Hepatocyte (in vitro differentiated cells): ENCODE results near the gene KLHL3. TPM values are rescaled to one million over a fixed set of nuclear protein-coding genes. Genes with fewer than 3 reads are reported as not detected.

ENCODE experiments used
- DNase-seq: peaks from one replicate; pipeline ENCODE4 v3.0.0-alpha.2; 2016; ENCODE audit warnings: low spot score
- H2AFZ ChIP-seq: fragments of 200-600 bp; sonication (generic); 2 replicates; pipeline ENCODE4 v1.6.0; 2016; ENCODE audit warnings: antibody characterized with exemption, mild to moderate bottlenecking
- H3K27ac ChIP-seq: fragments of 200-600 bp; sonication (generic); 2 replicates; pipeline ENCODE4 v1.5.1; 2016; ENCODE audit warnings: mild to moderate bottlenecking
- H3K27me3 ChIP-seq: fragments of 200-600 bp; sonication (generic); 2 replicates; pipeline ENCODE4 v1.6.1; 2016
- H3K36me3 ChIP-seq: fragments of 200-600 bp; sonication (generic); replicated peaks from 2 replicates; pipeline ENCODE4 v1.5.1; 2016; ENCODE audit warnings: low read depth; ENCODE audit not compliant: insufficient read depth
- H3K4me1 ChIP-seq: fragments of 200-600 bp; sonication (generic); 2 replicates; pipeline ENCODE4 v1.5.1; 2016; ENCODE audit warnings: mild to moderate bottlenecking, moderate library complexity; ENCODE audit not compliant: insufficient read depth
- H3K4me2 ChIP-seq: fragments of 200-600 bp; sonication (generic); 2 replicates; pipeline ENCODE4 v1.6.0; 2016
- H3K4me3 ChIP-seq: fragments of 200-600 bp; sonication (generic); 2 replicates; pipeline ENCODE4 v1.5.1; 2016; ENCODE audit warnings: mild to moderate bottlenecking
- H3K79me2 ChIP-seq: fragments of 200-600 bp; sonication (generic); 2 replicates; pipeline ENCODE4 v1.6.0; 2017; ENCODE audit warnings: mild to moderate bottlenecking
- H3K9me2 ChIP-seq: fragments of 200-600 bp; sonication (generic); replicated peaks from 2 replicates; pipeline ENCODE4 v1.6.0; 2017; ENCODE audit warnings: mild to moderate bottlenecking; ENCODE audit not compliant: insufficient read depth
- H3K9me3 ChIP-seq: fragments of 200-600 bp; sonication (generic); 2 replicates; pipeline ENCODE4 v1.5.1; 2016; ENCODE audit warnings: low read depth, mild to moderate bottlenecking
- H4K20me1 ChIP-seq: fragments of 200-600 bp; sonication (generic); 2 replicates; pipeline ENCODE4 v1.6.0; 2016; ENCODE audit warnings: mild to moderate bottlenecking; ENCODE audit not compliant: insufficient read depth, poor library complexity, severe bottlenecking
- CTCF ChIP-seq: fragments of 200-600 bp; sonication (generic); IDR thresholded peaks from 2 replicates; pipeline ENCODE4 v1.5.1; 2016; ENCODE audit warnings: antibody characterized with exemption, mild to moderate bottlenecking; ENCODE audit not compliant: poor library complexity
- EZH2 ChIP-seq: fragments of 200-600 bp; sonication (generic); IDR thresholded peaks from 2 replicates; pipeline ENCODE4 v1.6.1; 2016; ENCODE audit warnings: antibody characterized with exemption, mild to moderate bottlenecking, borderline replicate concordance
- EZH2phosphoT487 ChIP-seq: fragments of 200-600 bp; sonication (generic); IDR thresholded peaks from one replicate; pipeline ENCODE4 v1.6.1; 2018; ENCODE audit warnings: antibody characterized with exemption, mild to moderate bottlenecking, low read depth, moderate library complexity; ENCODE audit not compliant: unreplicated experiment, severe bottlenecking
- WGBS: methylation state at CpG from one replicate; pipeline ENCODE4 v1.1.6; 2016; ENCODE audit warnings: low lambda C conversion rate; ENCODE audit errors: missing lambda C conversion rate; 5-methylcytosine and 5-hydroxymethylcytosine counted together
- polyA plus RNA-seq: library from polyadenylated mRNA; unstranded; fragments of >200 nt; fragmentation: Nextera tagmentation; extraction: Ambion mirVana; gene quantifications from 2 replicates; pipeline ENCODE4 v1.2.1, GENCODE V29; 2016
- total RNA-seq: library from RNA; depleted of rRNA; stranded (reverse); fragments of >200 nt; gene quantifications from 2 replicates; pipeline ENCODE4 v1.2.3, GENCODE V29; 2014

The KLHL3 gene
- total and polyA plus RNA-seq, 2 experiments from 2014 or later, result 1.4 to 5.3 TPM

GRCh38 chr5:137587919-137588318, 148.0 kb downstream of the KLHL3 start:
- Histone ChIP-seq H3K27ac (no peak overlapping the region), H3K36me3 (no peaks in the 10 kb centered on the region), H3K4me1 (no peaks in the 10 kb centered on the region), H4K20me1 (no peaks in the 10 kb centered on the region), H3K9me3 (no peaks in the 10 kb centered on the region), H3K4me2 (no peak overlapping the region), H3K9me2 (no peaks in the 10 kb centered on the region), H3K79me2 (no peaks in the 10 kb centered on the region), H3K4me3 (no peak overlapping the region), H2AFZ (no peak overlapping the region), H3K27me3 (peaks cover 5% of the 10 kb centered on the region)
- WGBS, result 80% methylated on average over 4 of the region's 4 CpGs
- TF ChIP-seq EZH2 (no peak), CTCF (no peak), EZH2phosphoT487 (no peak)
- DNase-seq, result no peak

GRCh38 chr5:137584262-137584661, 151.6 kb downstream of the KLHL3 start:
- H4K20me1 ChIP-seq, result no peaks in the 10 kb centered on the region
- no peak for DNase-seq
- no peak overlapping the region for H2AFZ ChIP-seq
- no peak overlapping the region for H3K4me3 ChIP-seq
- no peak overlapping the region for H3K27ac ChIP-seq
- TF ChIP-seq EZH2phosphoT487 (no peak), CTCF (no peak), EZH2 (no peak)
- no peak overlapping the region for H3K4me2 ChIP-seq
- H3K4me1 ChIP-seq, result no peaks in the 10 kb centered on the region
- no peaks in the 10 kb centered on the region for H3K36me3 ChIP-seq
- no peaks in the 10 kb centered on the region for H3K79me2 ChIP-seq
- 83% methylated on average over 1 of the region's 1 CpG for WGBS
- no peaks in the 10 kb centered on the region for H3K9me2 ChIP-seq
- no peaks in the 10 kb centered on the region for H3K9me3 ChIP-seq
- H3K27me3 ChIP-seq, result peaks cover 5% of the 10 kb centered on the region

GRCh38 chr5:137583129-137583528, 152.8 kb downstream of the KLHL3 start:
- no peak for DNase-seq
- H3K27ac ChIP-seq, result no peak overlapping the region
- no peaks in the 10 kb centered on the region for H3K9me2 ChIP-seq
- 68% methylated on average over 3 of the region's 3 CpGs for WGBS
- H3K4me2 ChIP-seq, result no peak overlapping the region
- H2AFZ ChIP-seq, result no peak overlapping the region
- TF ChIP-seq EZH2phosphoT487 (no peak), CTCF (no peak), EZH2 (no peak)
- no peak overlapping the region for H3K4me3 ChIP-seq
- H3K36me3 ChIP-seq, result no peaks in the 10 kb centered on the region
- no peaks in the 10 kb centered on the region for H3K79me2 ChIP-seq
- H4K20me1 ChIP-seq, result no peaks in the 10 kb centered on the region
- peaks cover 5% of the 10 kb centered on the region for H3K27me3 ChIP-seq
- no peaks in the 10 kb centered on the region for H3K4me1 ChIP-seq
- H3K9me3 ChIP-seq, result no peaks in the 10 kb centered on the region

- Histone ChIP-seq H3K4me1 (no peaks in the 10 kb centered on the region), H3K9me3 (no peaks in the 10 kb centered on the region), H3K4me3 (no peak overlapping the region), H2AFZ (no peak overlapping the region), H3K4me2 (no peak overlapping the region), H3K9me2 (no peaks in the 10 kb centered on the region), H3K27ac (no peak overlapping the region), H3K27me3 (no peaks in the 10 kb centered on the region), H4K20me1 (no peaks in the 10 kb centered on the region), H3K79me2 (no peaks in the 10 kb centered on the region), H3K36me3 (no peaks in the 10 kb centered on the region)
- WGBS, result 93% methylated on average over 4 of the region's 4 CpGs
- no peak for DNase-seq
- TF ChIP-seq EZH2phosphoT487 (no peak), CTCF (no peak), EZH2 (no peak)
Observed at GRCh38 chr5:137582218-137582617, 153.7 kb downstream of the KLHL3 start.
